Stimulated activated CD4-positive, alpha-beta T cell treated with anti-CD3 and anti-CD28 coated beads, Interleukin-2, amount 100 ng/mL, for 48 hours (primary cell): ENCODE data around the gene CTSE.
A peak's percentile ranks its signal among the peaks of the same experiment; 100 is the strongest.

ENCODE experiments used
- DNase-seq, 2 donors: peaks; one replicate each; pipeline ENCODE4 v3.0.0-alpha.2; 2020

The CTSE gene

GRCh38 chr1:206049919-206050600 is 26.4 kb upstream of the CTSE start:
- no peak for DNase-seq

DNA sequence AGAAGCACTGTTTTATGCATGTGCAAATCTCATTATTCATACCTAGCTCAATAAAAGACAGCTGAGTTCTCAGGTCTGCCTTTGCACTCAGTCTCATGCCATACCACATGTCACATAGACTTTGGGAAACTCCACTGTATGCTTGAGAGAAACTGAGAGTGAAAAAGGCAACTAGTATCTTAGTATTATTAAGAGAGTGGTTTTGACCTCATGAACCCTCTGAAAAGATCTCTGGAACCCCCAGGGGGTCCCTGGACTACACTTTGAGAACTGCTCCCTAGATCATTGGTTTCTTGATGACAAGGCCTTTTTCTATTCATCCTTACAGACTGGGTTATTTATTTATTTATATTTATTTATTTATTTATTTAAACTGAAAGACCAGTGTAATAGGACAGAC is 25.6 kb upstream of the CTSE start:
- DNase-seq: no peak

- DNase-seq: no peak
Measured at GRCh38 chr1:206048582-206048981, 24.9 kb upstream of the CTSE start.

- DNase-seq: no peak
Measured at GRCh38 chr1:206047271-206047670, 23.6 kb upstream of the CTSE start.

DNA sequence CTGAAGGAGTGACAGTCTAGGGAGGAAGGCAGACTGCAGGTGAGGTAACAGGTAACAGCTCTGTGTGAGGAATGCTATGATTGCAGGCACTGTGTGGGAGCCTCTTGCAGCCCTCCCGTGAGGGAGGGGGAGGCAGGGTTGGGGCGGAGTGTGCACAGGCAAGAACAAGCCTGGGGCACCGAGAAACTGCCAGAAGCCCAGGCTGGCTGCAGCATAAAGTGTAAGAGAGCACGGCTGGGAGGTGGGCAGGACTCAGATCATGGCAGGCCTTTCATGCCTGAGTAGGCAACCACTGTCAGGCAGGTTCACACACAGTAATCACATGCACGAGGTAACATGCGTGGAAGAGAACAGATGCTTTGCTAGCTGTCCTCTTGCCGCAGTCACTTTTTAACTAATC is 17.9 kb upstream of the CTSE start:
- DNase-seq: no peak

DNA sequence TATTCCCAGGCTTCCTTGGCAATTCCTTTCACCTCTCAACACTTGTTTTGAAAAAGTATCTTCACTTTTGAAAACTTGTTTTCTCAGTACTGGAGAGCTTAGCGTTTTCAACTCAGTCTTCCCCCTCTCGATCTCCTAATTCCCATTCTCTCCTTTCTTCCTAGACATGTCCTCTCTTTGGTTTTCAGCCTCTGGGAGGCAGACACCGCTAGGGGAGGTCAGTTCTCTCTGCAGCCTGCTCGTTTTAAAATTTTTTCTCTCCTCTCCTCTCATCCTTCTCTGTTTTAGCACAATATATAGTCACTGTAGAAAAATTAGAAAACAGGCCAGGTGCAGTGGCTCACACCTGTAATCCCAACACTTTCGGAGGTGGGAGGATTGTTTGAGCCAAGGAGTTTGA is 16.6 kb upstream of the CTSE start:
- DNase-seq: no peak

GRCh38 chr1:206039046-206039973 is 15.6 kb upstream of the CTSE start:
- no peak for DNase-seq

- DNase-seq: no peak
Measured at GRCh38 chr1:206037581-206037980, 13.9 kb upstream of the CTSE start.

DNA sequence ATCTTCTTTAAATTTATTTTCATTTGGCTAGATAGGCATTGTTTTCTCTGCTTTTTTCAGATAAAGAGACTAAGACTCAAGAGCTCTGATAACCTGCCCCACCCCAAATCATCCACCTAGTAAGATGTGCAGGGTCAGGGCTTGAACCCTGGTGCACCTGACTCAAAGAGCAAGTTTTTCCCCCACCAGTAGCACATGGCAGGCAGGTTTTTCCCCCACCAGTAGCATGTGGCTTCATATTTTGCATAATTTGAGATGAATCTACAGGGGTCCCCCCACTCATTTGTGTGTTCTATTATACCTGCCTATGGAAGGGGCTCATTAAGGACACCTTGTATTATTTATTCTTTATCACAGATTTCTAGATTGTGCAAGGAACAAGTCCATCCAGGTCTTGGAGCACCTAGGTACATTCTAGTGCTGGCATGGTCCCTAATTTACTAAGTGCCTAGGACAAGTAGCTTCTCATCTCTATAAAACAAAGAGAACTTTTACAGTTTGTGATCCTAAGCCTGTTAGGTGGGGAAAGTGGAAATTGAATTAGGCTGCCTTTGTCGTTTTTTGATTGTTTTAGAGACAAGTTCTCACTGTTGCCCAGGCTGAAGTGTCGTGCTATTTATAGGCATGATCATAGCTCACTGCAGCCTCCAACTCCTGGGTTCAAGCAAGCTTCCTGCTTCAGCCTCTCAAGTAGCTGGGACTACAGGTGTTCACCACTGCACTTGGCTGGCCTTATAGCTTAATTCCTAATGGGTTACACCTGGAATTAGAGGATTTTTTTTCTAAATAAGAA is 13.2 kb upstream of the CTSE start:
- DNase-seq: no peak

GRCh38 chr1:206035027-206035426 is 11.3 kb upstream of the CTSE start:
- DNase-seq: no peak

- no peak for DNase-seq
Measured at GRCh38 chr1:206032380-206033140, 8.9 kb upstream of the CTSE start.

- DNase-seq: peak; percentile 63 to 64
Measured at GRCh38 chr1:206030714-206031113, 7.0 kb upstream of the CTSE start.

DNA sequence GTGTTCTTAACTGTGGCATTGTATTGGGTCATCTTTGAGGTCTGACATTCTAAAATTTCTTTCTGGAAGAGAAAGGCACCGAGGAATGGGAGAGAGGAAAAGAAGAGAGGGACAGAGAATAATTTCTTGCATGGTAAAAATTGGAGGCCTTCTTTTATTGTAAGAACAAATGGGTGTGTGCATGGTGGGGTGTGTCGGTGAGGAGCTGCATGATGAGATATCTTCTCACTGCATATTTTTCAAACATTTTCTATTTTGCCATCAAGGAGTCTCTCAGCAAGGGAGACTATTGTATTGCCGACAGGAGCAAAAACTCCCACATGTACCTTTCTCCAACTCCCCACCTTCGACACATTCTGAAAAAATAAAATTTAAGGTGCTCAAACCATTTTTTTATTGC is 6.5 kb upstream of the CTSE start:
- no peak for DNase-seq

DNA sequence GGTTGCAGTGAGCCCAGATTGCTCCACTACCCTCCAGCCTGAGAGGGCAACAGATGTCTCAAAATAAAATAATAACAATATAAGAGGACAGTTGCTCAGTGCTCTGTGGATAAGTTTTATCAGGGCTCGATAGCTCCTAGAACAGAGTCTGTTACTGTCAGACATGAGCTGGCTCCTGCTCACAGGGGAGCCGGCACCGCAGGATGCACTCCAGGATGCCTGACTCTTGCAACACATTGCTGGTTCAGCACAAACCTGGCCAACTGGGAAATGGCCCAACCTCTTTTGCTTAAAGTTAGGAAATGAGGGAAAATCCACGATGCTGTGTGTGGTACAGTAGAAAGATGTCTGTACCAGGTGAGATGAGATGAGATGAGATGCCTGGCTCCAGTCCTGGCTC is 5.8 kb upstream of the CTSE start:
- DNase-seq: no peak

GRCh38 chr1:206025283-206025820 is 1.7 kb upstream of the CTSE start:
- no peak for DNase-seq

DNA sequence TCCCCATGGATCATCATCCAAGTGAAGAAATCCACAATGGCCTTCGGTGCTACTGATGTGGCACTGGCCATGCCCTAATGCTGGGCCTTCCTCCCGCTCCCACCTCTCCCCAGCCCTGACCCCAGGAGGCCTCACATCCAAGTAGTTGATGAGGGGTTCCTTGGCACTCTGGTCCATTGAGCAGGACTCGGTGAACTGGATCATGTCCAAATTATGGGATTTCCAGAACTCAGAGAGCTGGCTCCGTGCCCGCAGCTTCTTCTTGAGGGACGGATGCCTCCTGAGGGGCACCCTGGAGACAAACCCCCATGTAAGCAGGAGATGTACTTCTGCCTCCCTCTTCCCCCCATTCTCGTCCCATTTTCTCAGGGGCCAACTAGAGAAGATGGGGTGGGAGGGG is 929 bp downstream of the CTSE start:
- DNase-seq: no peak

- no peak for DNase-seq
Measured at GRCh38 chr1:206021626-206022365, 1.9 kb downstream of the CTSE start.

- DNase-seq: no peak
Measured at GRCh38 chr1:206021008-206021625, 2.6 kb downstream of the CTSE start.

DNA sequence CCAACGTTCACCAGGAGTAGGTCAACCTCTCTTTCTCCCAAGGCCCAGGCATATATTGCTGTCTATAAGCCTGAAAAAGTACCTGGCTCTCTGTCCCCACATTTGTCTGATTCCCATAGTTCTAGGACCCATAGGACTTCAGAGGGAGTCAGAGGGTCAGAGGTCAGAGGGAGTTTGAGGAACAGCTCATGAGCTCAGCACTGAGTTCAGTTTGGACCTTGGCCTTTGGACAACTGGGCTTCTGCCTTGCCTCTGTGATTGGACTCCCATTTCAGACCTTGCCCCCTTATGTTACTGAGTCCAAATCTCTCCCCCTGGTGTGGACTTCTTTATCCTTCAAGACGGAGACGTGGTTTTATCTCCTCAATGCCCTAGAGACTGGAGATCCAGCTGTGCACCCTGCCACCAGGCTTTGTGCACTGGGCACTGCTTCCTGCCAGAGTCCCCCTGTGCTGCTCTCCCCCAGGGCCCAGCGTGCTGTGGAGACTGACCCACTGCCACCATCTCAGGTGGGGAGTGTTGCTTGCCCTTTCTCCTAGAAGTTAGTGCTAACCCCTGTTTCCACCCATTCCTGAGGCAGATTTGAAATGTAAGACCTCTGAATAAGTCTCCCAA is 3.2 kb downstream of the CTSE start:
- DNase-seq: no peak

GRCh38 chr1:206015071-206015470 is 8.6 kb downstream of the CTSE start:
- DNase-seq: no peak

DNA sequence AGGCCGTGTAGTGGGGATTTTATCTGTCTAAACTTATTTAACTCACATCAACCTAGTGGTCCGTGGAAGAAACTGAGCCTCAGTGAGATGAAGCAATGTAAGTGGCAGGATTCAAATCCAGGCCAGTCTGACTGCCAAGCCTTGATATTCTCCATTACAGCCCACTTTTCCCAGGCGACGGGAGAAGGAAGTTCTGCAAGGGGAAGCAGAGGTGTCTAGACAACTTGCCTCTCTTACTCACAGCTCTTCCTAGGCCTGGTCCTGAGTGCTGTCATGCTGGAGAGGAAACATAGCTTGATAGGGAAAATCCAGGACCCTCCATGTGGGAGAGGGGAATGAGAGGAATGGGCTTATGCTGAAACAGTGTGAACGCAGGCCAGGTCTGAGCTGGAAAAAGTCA is 9.1 kb downstream of the CTSE start:
- DNase-seq: no peak
